Measurements from ENCODE around the gene DARS2. TPM values are rescaled to one million over a fixed set of nuclear protein-coding genes. Genes with fewer than 3 reads are reported as not detected.

DARS2 gene
- total RNA-seq, 1 experiment from 2014 or later: 35.0 TPM

- H3K36me3 Mint-ChIP-seq (ENCODE audit: insufficient read depth in 1 of 3, low read depth in 3 of 3): peaks cover 14 to 31% (median 24%) of the 10 kb centered on the region in 3 experiments; a peak in 6 of 7 replicates
- Histone ChIP-seq H4K20me1 (ENCODE audit: control insufficient read depth, insufficient read depth, insufficient read length) (no peaks in the 10 kb centered on the region), H3K79me1 (ENCODE audit: insufficient read depth, low read depth, low read length, poor library complexity, severe bottlenecking) (peaks cover under 1% of the 10 kb centered on the region), H3K79me2 (ENCODE audit: insufficient read depth, low read length) (peaks cover 9% of the 10 kb centered on the region; the same call in 1 of the 2 replicates), H3K4me2 (ENCODE audit: insufficient read depth, insufficient read length, low read length) (no peak overlapping the region), H2BK15ac (ENCODE audit: low read depth, low read length) (no peak overlapping the region), H3K27me3 (ENCODE audit: insufficient read depth, low read length) (no peaks in the 10 kb centered on the region), H2BK5ac (ENCODE audit: insufficient read length, low read length) (no peak overlapping the region), H4K8ac (replicated peaks; ENCODE audit: insufficient read length, low read depth, low read length) (no peak overlapping the region), H3K23ac (ENCODE audit: insufficient read length, low read depth, low read length) (no peak overlapping the region), H3K9me3 (ENCODE audit: control insufficient read depth, low read depth, low read length) (no peaks in the 10 kb centered on the region), H3K9ac (ENCODE audit: extremely low read depth, insufficient read length, low read length) (no peak overlapping the region), H3K18ac (ENCODE audit: insufficient read length, low read depth, low read length) (no peak overlapping the region), H3K56ac (ENCODE audit: insufficient read length, low read depth, low read length) (no peak overlapping the region), H3K27ac (ENCODE audit: insufficient read length, low read depth, low read length) (no peak overlapping the region), H3K14ac (ENCODE audit: insufficient read depth, low read length) (no peak overlapping the region), H2BK20ac (ENCODE audit: low read depth, low read length, poor library complexity, severe bottlenecking) (no peak overlapping the region), H2AFZ (ENCODE audit: low read length) (no peak overlapping the region), H2BK12ac (ENCODE audit: insufficient read length, low read depth, low read length) (no peak overlapping the region), H3K4ac (ENCODE audit: low read depth, low read length) (no peak overlapping the region), H2AK5ac (ENCODE audit: insufficient read length, low read length) (no peak overlapping the region), H4K5ac (ENCODE audit: insufficient read length, low read depth, low read length) (no peak overlapping the region), H3K23me2 (ENCODE audit: insufficient read length, low read depth, low read length, poor library complexity, severe bottlenecking) (peaks cover 7% of the 10 kb centered on the region), H4K91ac (ENCODE audit: insufficient read length, low read depth, low read length) (no peak overlapping the region), H2BK120ac (ENCODE audit: low read depth, low read length, poor library complexity, severe bottlenecking) (no peak overlapping the region), H3T11ph (ENCODE audit: low read length) (no peak overlapping the region), H3K4me1 (ENCODE audit: insufficient read depth, low read length) (no peaks in the 10 kb centered on the region; the same call in 1 of the 2 replicates)
- TF ChIP-seq, protein P1, sequence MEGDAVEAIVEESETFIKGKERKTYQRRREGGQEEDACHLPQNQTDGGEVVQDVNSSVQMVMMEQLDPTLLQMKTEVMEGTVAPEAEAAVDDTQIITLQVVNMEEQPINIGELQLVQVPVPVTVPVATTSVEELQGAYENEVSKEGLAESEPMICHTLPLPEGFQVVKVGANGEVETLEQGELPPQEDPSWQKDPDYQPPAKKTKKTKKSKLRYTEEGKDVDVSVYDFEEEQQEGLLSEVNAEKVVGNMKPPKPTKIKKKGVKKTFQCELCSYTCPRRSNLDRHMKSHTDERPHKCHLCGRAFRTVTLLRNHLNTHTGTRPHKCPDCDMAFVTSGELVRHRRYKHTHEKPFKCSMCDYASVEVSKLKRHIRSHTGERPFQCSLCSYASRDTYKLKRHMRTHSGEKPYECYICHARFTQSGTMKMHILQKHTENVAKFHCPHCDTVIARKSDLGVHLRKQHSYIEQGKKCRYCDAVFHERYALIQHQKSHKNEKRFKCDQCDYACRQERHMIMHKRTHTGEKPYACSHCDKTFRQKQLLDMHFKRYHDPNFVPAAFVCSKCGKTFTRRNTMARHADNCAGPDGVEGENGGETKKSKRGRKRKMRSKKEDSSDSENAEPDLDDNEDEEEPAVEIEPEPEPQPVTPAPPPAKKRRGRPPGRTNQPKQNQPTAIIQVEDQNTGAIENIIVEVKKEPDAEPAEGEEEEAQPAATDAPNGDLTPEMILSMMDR (conservative IDR thresholded peaks at IDR 0.05): no peak
- no peak overlapping the region for H3K4me3 Mint-ChIP-seq
- H3K27ac Mint-ChIP-seq: 0 out of 7 replicates have a peak overlapping the region, but pooled peaks of 1 of the 3 experiments have one; percentile 15
- peaks cover 11 to 16% of the 10 kb centered on the region in 2 experiments for H3K4me1 Mint-ChIP-seq
- no peak for DNase-seq
- WGBS (ENCODE audit: extremely low coverage, insufficient read length, low lambda C conversion rate): no CpG with 5 or more reads among the region's 2 CpGs
- no peaks in the 10 kb centered on the region for H3K27me3 Mint-ChIP-seq (ENCODE audit: low read depth)
- H3K9me3 Mint-ChIP-seq: no peaks in the 10 kb centered on the region
Measured at GRCh38 chr1:173827611-173828010, 3.1 kb downstream of the DARS2 start.
